ENCODE results near the gene SULT1B1.
"Not testable (repeated sequence)": the region's sequence is repeated elsewhere in the genome, so short reads cannot be mapped to it uniquely, and the experiment has no call there.

SULT1B1 gene

GRCh38 chr4:69760455-69760854 is at the start of gene SULT1B1:
Gene SULT1B1 (minus strand): TSS chr4:69760620. CDS start chr4:69755217, 5,403 bp downstream.
- FAIRE-seq: no peak

GRCh38 chr4:69800599-69800998 is 40.2 kb upstream of the SULT1B1 start:
- FAIRE-seq: no peak

GRCh38 chr4:69799337-69799736 is 38.9 kb upstream of the SULT1B1 start:
- FAIRE-seq: no peak

- FAIRE-seq: no peak
These were observed 33.3 kb upstream of the SULT1B1 start for GRCh38 chr4:69793732-69794131.

GRCh38 chr4:69787879-69788278 is 27.5 kb upstream of the SULT1B1 start:
- no peak for FAIRE-seq

GRCh38 chr4:69786547-69786946 is 26.1 kb upstream of the SULT1B1 start:
- no peak for FAIRE-seq

- FAIRE-seq: no peak
These were observed 24.9 kb upstream of the SULT1B1 start for GRCh38 chr4:69785211-69785831.

- no peak for FAIRE-seq
These were observed 22.4 kb upstream of the SULT1B1 start for GRCh38 chr4:69782651-69783310.

- peak; percentile 33 for FAIRE-seq
These were observed 21.3 kb upstream of the SULT1B1 start for GRCh38 chr4:69781458-69782418.

- FAIRE-seq: no peak
These were observed 19.7 kb upstream of the SULT1B1 start for GRCh38 chr4:69780141-69780540.

- FAIRE-seq: no peak
These were observed 16.3 kb upstream of the SULT1B1 start for GRCh38 chr4:69776696-69777095.

- no peak for FAIRE-seq
These were observed 15.0 kb upstream of the SULT1B1 start for GRCh38 chr4:69775321-69775867.

- no peak for FAIRE-seq
These were observed 13.1 kb upstream of the SULT1B1 start for GRCh38 chr4:69773484-69773883.

GRCh38 chr4:69768554-69768953 is 8.1 kb upstream of the SULT1B1 start:
- not testable (repeated sequence) for FAIRE-seq

- no peak for FAIRE-seq
These were observed 5.3 kb upstream of the SULT1B1 start for GRCh38 chr4:69765751-69766150.

- no peak for FAIRE-seq
These were observed 3.9 kb upstream of the SULT1B1 start for GRCh38 chr4:69764311-69764710.

- no peak for FAIRE-seq
These were observed 2.8 kb upstream of the SULT1B1 start for GRCh38 chr4:69763233-69763632.

- FAIRE-seq: no peak
These were observed 1.2 kb downstream of the SULT1B1 start for GRCh38 chr4:69759189-69759604.

GRCh38 chr4:69757464-69757863 is 3.0 kb downstream of the SULT1B1 start:
- no peak for FAIRE-seq

GRCh38 chr4:69754926-69755580 is 5.4 kb downstream of the SULT1B1 start:
- no peak for FAIRE-seq

GRCh38 chr4:69753686-69754085 is 6.7 kb downstream of the SULT1B1 start:
- no peak for FAIRE-seq

GRCh38 chr4:69750346-69750745 is 10.1 kb downstream of the SULT1B1 start:
- FAIRE-seq: no peak

GRCh38 chr4:69749771-69750170 is 10.6 kb downstream of the SULT1B1 start:
- FAIRE-seq: no peak
